HG02588 (cell line): ENCODE results near the gene TPBGL.
"Not testable (repeated sequence)": the region's sequence is repeated elsewhere in the genome, so short reads cannot be mapped to it uniquely, and the experiment has no call there.

ENCODE experiments used
- ATAC-seq: cut with Tn5 transposase; IDR thresholded peaks from one replicate; pipeline ENCODE4 v1.9.1; 2021; ENCODE audit warnings: mild to moderate bottlenecking, moderate library complexity; ENCODE audit not compliant: unreplicated experiment

TPBGL gene

GRCh38 chr11:75271730-75272129 lies 31.2 kb downstream of the TPBGL start:
- ATAC-seq, result no peak

DNA sequence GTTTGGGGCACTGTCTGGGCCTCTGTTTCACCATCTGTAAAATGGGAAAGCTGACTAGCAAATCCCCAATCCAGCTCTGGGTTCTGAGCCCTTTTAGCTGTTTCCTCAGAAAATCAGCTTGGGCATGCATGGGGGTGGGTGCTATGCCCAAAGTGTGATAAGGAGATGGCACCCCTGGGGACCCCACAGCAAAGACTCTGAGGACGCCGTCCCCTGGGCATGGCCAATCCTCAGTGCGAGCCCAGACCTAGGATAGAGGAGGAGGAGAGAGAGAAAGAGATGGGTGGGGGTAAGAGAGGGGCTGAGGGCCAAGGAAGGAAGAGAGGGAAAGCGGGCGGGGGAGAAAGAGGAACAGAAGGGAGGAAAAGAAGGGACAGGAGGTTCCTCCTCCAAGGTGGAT lies 31.8 kb downstream of the TPBGL start:
- no peak for ATAC-seq

- no peak for ATAC-seq
Measured at GRCh38 chr11:75272821-75273301, 32.3 kb downstream of the TPBGL start.

DNA sequence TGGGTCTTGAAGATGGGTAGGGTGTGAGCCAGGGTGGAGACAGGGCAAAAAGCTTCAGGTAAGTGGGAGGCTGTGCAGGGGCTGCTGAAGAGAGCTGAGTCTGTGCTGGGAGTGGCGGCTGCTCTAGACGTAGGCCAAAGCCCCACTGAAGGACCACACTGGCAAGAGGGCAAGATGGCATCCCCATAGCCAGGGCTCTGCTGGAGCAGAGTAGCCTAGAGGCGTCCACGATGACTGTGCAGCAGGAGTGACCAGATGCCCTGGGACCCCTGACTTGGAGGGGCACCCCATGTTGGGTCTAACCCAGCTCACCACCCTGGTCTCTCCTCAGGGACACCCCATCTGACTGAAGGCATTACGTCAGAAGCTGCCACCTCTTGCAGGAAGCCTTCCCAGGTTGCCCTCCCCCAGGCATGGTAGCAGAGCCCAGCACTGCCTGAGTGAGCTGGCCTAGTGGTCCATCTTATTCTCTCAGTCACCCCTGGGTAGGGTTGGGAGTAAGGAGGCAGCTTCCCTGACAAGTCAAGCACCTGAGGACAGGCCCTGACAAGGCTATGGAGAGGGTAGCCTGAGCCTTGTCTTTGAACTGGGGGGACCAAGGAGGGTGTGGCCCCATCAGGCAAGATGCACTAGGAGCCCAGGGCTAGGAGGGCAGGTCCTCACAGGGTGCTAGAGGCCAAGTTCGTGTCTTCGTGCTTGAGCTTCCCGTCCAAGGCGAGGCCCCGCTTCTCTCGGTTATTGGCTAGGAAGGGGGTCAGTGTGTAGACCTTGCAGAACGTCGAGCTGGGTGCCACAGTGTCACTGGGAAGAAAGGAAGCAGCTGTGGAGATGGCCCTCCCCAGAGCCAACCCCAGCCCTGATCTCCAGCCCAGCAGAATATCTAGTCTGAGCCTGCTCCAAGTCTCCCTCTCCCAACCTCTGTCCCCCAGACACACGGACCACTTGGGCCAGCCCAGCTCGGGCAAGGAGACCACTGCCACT lies 33.1 kb downstream of the TPBGL start:
- ATAC-seq, result no peak

DNA sequence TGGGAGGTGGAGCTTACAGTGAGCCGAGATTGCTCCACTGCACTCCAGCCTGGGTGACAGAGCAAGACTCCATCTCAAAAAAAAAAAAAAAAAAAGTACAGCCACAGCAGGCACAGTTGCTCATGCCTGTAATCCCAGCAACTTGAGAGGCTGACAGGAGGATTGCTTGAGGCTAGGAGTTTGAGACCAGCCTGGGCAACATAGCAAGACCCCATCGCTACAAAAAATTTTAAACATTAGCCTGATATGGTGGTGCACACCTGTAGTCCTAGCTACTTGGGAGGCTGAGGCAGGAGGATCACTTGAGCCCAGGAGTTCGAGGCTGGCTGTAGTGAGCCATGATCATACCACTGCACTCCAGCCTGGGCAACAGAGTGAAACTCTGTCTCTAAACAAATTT lies 34.1 kb downstream of the TPBGL start:
- not testable (repeated sequence) for ATAC-seq

DNA sequence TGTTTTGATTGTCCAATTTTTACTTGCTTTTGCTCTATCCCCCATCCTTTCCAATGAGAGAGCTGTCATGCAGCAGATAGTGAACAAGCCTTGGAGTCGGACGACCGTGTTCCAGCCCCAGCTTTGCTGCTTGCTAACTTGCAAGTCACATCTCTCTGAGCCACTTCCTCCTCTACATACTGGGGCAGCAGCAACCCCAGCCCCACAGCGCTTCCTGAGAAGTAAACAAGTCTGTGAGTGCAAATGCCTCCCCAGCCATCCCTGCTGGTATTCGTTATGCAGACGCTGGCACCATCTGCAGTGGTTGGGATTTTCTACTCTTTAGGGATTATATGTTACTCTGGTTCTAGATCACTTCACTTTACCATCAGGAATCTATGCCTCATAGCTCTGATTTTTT lies 35.0 kb downstream of the TPBGL start:
- ATAC-seq, result no peak

DNA sequence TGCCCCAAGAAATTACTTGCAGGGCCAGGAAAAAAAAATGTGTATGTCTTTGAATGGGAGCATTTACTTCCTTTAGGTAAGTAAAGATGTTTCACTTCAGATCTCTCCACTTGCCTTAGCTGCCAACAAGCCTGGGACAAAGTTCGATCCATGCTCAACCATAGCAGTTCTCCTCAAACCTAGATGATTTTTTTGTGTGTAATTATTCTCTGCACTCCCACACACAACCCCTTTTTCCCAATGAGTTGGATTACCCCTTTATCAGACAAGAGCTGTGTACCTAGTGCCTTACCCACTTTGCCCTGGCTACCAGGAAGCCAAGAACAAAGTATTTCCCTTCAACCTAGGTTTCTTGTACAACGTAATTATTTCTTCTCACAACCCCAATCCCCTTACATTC lies 35.6 kb downstream of the TPBGL start:
- no peak for ATAC-seq

- ATAC-seq, result no peak
Measured at GRCh38 chr11:75276686-75277085, 36.1 kb downstream of the TPBGL start.

DNA sequence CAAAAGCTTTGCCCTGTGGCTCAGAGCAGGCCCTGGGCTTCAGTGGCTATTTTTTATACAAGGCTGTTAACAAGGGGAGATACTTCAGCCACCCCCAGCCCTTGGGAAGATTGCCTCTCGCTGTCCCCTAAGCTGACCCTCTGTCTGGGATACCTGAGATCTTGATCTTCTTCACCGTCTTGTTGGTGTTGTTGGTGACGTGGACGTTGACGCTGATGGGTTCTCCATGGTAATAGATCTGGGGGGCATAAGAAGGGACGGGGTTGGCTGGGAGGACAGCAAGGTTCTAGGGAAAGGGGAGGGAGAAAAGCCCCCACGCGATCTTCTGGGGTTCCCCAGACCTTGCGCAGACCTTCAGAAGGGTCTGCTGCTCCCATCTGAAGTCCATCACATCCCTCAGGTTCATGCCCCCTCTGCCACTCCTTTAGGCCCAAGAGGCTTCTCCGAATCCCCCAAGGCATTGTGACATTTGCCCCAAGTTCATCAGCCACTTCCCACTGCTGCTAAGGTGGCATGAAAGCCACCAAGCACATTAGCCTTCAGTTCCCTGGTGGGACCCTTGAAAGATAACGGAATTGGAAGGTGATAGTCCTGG lies 36.7 kb downstream of the TPBGL start:
- no peak for ATAC-seq

DNA sequence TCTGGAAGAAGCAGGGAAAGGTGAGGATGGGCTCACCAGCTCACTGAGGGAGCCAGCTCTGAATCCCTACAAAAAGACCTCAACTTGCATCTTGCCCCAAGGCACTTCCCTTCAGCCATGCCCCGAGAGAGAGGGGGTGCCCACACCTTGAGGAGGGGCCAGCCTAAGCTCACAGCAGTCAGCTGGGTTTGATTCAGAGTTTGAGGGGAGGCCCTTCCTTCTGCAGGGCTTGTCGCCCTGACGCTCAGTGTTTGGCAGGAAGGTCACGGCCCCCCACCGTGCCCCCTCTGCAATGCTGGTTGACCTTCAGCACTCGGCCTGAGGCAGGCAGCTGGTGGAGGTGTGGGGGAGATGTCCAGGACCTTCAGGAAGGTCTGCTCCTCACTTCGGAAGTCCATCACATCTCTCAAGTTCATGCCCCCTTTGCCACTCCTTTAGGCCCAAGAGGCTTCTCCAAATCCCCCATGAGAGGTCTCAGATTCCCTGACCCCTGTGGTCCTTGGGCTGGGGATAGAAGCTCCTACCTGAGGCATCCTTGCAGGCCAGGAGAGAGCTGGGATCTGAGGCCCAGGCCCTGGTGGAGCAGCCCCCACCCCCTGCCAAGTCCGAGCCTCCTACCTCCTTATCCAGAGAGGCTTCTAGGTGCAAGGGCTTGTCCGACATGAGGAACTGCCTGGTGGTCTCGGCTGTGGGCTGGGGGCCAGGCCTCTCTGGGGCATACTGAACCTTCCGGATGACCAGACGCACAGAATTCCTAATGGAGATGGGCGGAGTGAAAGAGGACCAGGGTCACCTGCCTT lies 37.6 kb downstream of the TPBGL start:
- no peak for ATAC-seq

- ATAC-seq, result no peak
Measured at GRCh38 chr11:75279273-75279672, 38.7 kb downstream of the TPBGL start.

DNA sequence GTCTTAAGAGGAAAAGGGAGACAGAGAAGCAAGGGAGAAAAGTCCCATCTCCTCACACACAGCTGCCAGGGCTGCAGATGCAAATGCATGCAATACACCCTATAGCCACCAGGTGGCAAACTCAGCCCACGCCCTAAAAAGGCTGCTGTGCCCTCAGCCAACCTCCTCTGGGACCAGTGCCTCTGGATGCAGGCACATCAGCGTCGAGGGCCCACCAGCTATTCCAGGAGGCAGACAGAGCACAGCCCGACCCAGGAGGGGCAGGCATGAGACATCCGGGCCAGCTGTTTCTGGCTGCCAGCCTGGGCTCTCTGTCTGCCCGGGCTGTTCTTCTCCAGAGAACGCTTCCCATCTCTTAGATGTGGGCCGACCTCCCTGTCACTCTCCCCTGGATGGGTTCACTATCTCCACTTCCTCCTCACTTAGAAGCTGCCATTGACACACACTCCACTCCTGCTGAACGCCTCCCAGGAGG lies 39.7 kb downstream of the TPBGL start:
- ATAC-seq, result no peak

- ATAC-seq, result no peak
Measured at GRCh38 chr11:75280770-75281468, 40.3 kb downstream of the TPBGL start.

GRCh38 chr11:75281469-75282095 lies 41.0 kb downstream of the TPBGL start:
- no peak for ATAC-seq

DNA sequence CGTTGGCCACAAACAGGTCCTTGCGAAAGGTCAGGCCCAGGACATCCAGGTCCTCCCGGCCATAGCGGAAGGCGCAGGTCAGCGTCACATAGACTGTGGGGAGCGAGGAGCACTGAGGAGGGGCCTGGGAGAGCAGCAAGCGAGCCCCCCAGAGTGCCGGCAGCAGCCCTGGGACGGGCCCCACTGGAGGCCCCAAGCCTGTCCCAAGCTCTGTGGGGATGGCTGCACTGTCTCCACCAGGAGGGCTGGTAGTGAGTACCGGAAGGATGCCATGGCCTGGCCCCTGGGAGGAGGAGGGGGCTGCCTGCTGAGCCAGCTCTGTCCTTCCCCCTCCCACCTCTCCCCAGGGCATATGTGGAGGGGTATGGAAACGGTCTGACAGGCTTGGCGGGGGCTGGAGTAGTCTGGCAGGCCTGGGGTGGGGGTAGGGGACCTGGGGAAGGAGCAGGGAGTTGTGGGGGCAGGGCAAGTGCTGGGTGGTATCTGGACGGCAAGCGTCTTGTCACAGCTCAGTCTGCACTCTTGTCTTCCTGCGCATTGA lies 42.9 kb downstream of the TPBGL start:
- no peak for ATAC-seq

- ATAC-seq, result no peak
Measured at GRCh38 chr11:75285776-75286360, 45.3 kb downstream of the TPBGL start.

DNA sequence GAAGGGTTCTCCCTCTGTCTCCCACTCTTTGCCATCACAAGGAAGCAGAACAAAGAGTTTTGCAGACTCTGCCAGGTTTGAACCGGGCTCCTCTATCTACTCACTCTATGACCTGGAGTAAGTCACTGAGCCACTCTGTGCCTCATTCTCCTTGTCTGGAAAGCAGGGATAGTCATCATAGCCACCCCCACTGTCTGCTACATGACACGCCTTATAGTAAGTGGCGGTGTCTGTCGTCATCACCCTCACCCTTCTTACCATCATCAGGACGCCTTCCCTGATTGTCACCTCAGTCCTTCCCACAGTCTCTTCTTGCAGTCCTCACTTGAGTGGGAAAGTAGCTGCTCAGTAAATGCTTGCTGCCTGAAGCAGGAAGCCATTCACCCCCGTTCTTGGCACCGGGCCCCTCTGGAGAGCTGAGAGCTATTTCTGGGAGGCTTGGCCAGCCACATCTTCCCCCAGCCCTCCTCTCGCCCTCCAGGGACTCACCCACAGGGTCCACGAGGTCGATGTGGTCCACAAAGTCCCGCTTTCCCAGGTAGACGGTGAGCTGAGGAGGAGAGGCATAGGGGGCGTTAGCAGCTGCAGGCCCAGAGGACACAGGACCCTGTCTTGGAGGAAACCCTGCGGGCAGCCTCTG lies 46.4 kb downstream of the TPBGL start:
- ATAC-seq, result no peak

DNA sequence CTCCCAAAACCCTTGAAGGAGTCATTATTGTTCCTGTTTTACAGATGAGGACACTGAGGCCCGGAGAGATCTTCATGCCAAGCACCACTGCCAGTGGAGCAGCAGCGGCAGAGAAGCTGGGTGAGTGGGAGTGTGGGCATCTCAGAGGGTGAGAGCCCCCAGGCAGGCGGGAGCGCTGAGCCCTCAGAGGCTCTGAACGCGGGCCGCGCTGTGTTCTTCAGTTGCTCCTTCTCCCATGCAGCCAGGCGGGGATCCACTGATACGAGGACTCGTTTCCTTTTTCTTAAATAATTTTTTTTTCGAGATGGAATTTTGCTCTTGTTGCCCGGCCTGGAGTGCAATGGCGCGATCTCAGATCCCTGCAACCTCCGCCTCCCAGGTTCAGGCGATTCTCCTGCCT lies 47.0 kb downstream of the TPBGL start:
- no peak for ATAC-seq

DNA sequence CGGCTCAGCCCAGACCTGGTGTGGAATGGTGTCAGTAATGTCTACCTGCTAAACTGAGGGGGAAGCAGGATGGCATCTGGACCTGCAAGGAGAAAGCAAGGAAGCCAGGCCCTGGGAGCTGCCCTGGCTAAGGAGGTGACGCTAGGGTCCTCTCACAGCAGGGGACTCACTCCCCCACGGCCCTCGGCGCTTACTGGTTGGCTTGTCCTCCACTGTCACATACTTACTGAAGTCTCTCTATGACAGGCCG lies 48.9 kb downstream of the TPBGL start:
- ATAC-seq, result no peak
